Psoas muscle (tissue), 8 donors: ENCODE measurements around the gene MLNR. TPM values are rescaled to one million over a fixed set of nuclear protein-coding genes. Genes with fewer than 3 reads are reported as not detected.

Source experiments
- ATAC-seq, 4 donors: fragments of 200-7000 bp; cut with Tn5 transposase; one replicate each; pipeline ENCODE4 v1.9.1; 2020; ENCODE audit warnings: moderate library complexity in 3 of 4, mild to moderate bottlenecking in 2 of 4
- DNase-seq, 2 donors: peaks; one replicate each; pipeline ENCODE4 v3.0.0-alpha.2; 2020
- H3K27ac ChIP-seq: fragments of 200-600 bp; one replicate; pipeline ENCODE4 v1.8.0; 2022
- H3K27me3 ChIP-seq, 3 donors: fragments of 200-600 bp in 1 of 3; one replicate each; pipeline versions ENCODE4 v1.6.1 to v1.8.0; 2013 to 2022; ENCODE audit warnings: low read length in 2 of 3, mild to moderate bottlenecking in 2 of 3, moderate library complexity in 1 of 3; ENCODE audit not compliant: insufficient read depth in 3 of 3
- H3K36me3 ChIP-seq, 2 donors: fragments of 200-600 bp in 1 of 2; one replicate each; pipeline versions ENCODE4 v1.6.1 to v1.8.0; 2013 to 2022; ENCODE audit warnings: low read depth in 1 of 2, mild to moderate bottlenecking in 1 of 2, moderate library complexity in 1 of 2; ENCODE audit not compliant: insufficient read depth in 1 of 2
- H3K4me1 ChIP-seq: fragments of 200-600 bp; one replicate; pipeline ENCODE4 v1.8.0; 2022
- H3K4me3 ChIP-seq: fragments of 200-600 bp; one replicate; pipeline ENCODE4 v1.8.0; 2022; ENCODE audit warnings: mild to moderate bottlenecking
- H3K9me3 ChIP-seq: fragments of 200-600 bp; one replicate; pipeline ENCODE4 v1.8.0; 2022
- WGBS, 3 donors: extraction: QIAGEN DNeasy Blood & Tissue Kit; methylation state at CpG; one replicate each; pipeline versions ENCODE4 v1.1.6 to v1.1.7; 2013; 5-methylcytosine and 5-hydroxymethylcytosine counted together
- intact Hi-C, 2 donors: fragments of 100-400 bp; cut with DNase I; formaldehyde crosslinking; loops; one replicate each; pipeline versions ENCODE4 v1.11.0 to v1.14.2; 2022
- polyA plus RNA-seq, 3 donors: library from polyadenylated mRNA; stranded (reverse); fragments of 200-250 nt; gene quantifications; one replicate each; pipeline ENCODE4 v1.2.3, GENCODE V29; 2013
- total RNA-seq, 4 donors: library from RNA; stranded (reverse); fragmentation: NEBNext Ultra II Directional in 2 of 4; extraction: Animal tissue kit (Norgen Biotek cat#: 25700) in 2 of 4; gene quantifications; one replicate each; pipeline versions ENCODE4 v1.2.1 to v1.2.4, GENCODE V29; 2021 to 2023
- TF ChIP-seq, protein P1 (sequence below): fragments of 200-600 bp; IDR thresholded peaks from one replicate; pipeline ENCODE4 v1.8.0; 2022; ENCODE audit warnings: antibody characterized with exemption
- donor health status: healthy with polysubstance abuse.
- donor health status: DM: no; HTN: no; CAD: no; lungs with moderate emphysema.
- donor health status: Bipolar disorder and iron deficiency.
- donor health status: healthy.
- donor health status: DM: yes; HTN: yes; CAD: no.
- donor health status: DM: no; HTN: no; CAD: no.
- donor health status: DM: no; HTN: no; CAD: no.
- donor health status: DM: yes; HTN: yes; CAD: no.

Gene MLNR
- total and polyA plus RNA-seq, 7 donors, result not detected

DNA sequence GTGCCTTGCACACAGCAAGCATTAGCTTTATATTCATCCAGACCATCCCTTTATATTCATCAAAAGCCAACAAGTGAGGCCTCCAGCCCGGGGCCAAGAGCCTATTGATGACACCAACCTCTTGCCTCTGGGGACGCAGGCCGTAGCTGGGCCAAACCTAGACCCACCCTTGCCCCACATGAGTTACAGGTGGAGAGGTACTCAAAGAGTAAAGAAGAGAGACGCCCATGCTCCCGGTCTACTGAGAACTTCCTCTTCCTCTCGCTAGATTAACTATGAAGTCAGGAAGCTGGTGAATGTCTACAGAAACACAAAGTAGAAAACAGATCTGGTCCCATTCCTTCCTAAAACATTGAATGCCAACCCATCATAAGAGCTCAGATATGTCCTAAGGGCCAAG lies 3.8 kb upstream of the MLNR start:
- WGBS, 3 donors, result 86 to 92% (median 88%) methylated on average over 6 of the region's 6 CpGs
- Histone ChIP-seq H3K9me3 (no peaks in the 10 kb centered on the region), H3K27ac (no peak overlapping the region), H3K27me3 (peaks cover 0 to 42% (median 20%) of the 10 kb centered on the region in 3 donors), H3K4me3 (no peak overlapping the region), H3K4me1 (peaks cover 4% of the 10 kb centered on the region), H3K36me3 (no peaks in the 10 kb centered on the region)
- TF ChIP-seq, protein P1, sequence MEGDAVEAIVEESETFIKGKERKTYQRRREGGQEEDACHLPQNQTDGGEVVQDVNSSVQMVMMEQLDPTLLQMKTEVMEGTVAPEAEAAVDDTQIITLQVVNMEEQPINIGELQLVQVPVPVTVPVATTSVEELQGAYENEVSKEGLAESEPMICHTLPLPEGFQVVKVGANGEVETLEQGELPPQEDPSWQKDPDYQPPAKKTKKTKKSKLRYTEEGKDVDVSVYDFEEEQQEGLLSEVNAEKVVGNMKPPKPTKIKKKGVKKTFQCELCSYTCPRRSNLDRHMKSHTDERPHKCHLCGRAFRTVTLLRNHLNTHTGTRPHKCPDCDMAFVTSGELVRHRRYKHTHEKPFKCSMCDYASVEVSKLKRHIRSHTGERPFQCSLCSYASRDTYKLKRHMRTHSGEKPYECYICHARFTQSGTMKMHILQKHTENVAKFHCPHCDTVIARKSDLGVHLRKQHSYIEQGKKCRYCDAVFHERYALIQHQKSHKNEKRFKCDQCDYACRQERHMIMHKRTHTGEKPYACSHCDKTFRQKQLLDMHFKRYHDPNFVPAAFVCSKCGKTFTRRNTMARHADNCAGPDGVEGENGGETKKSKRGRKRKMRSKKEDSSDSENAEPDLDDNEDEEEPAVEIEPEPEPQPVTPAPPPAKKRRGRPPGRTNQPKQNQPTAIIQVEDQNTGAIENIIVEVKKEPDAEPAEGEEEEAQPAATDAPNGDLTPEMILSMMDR, result no peak
- ATAC-seq (no peak), DNase-seq (no peak)
- intact Hi-C loops, result no loop called here

DNA sequence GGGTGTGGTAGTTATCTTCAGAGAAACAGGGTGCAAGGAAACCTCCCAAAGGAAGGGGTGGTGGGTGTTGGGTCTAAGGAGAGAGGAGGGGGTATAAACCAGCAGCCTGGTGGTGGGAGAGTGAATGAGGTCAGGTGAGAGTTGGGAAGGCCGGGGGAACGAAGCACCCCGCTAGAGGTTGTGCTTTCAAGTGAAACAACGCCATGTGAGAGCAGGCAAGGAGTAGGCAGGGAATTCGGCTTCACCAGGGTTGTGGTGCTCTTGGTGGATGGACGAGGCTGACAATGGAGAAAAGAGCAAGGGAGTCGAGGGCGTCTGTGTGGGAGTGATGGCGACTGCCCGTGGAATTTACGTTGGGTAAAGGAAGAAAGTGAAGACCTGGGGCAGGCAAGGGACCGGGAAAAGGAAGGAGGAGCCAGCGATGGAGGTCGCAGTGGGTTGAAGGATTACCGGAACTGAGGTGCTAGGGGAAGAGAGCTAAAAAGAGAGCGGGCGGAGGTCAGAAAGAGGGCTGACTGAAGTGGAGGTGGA lies 2.1 kb upstream of the MLNR start:
- DNase-seq (no peak), ATAC-seq (no peak)
- 22 to 26% (median 26%) methylated on average over 17 of the region's 17 CpGs for WGBS, 3 donors
- no peak overlapping the region for H3K4me3 ChIP-seq
- intact Hi-C loops, result no loop called here
- H3K27ac ChIP-seq, result no peak overlapping the region
- H3K27me3 ChIP-seq, result peaks cover 0 to 57% (median 22%) of the 10 kb centered on the region in 3 donors
- no peaks in the 10 kb centered on the region for H3K9me3 ChIP-seq
- no peaks in the 10 kb centered on the region for H3K36me3 ChIP-seq
- peaks cover 4% of the 10 kb centered on the region for H3K4me1 ChIP-seq
- TF ChIP-seq, protein P1, result no peak

DNA sequence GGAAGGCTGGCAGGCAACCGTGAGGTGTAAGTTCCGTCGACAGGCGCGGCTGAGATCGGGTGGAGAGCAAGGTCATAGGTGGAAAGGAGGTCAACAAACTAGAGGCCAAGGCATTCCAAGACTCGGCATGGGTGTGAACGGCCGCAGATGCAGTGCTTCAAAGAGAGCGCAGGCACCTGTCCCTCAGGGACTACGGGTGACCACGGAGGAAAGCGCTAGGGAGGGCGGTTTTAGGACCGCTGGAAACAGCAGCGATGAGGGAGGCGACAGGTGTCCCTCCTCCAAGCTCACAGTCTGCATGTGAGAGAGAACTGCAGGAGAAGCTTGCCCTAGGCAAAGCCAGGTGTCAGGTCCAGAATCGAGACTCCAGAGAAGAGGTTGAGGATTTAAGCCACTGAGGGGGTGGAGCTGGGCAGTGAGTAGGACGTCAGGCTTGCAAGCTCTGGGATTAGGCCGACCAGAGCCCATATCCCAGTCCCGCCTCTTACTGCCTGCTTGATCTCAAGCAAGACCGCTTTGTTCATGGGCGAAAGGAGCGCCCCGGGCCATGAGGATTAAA lies 1.6 kb upstream of the MLNR start:
- WGBS, 3 donors, result 10 to 18% (median 16%) methylated on average over 25 of the region's 25 CpGs
- no peaks in the 10 kb centered on the region for H3K36me3 ChIP-seq
- H3K27me3 ChIP-seq, result peaks cover 0 to 57% (median 22%) of the 10 kb centered on the region in 3 donors
- ATAC-seq, result no peak
- intact Hi-C loops, result no loop called here
- H3K9me3 ChIP-seq, result no peaks in the 10 kb centered on the region
- TF ChIP-seq, protein P1, result no peak
- no peak for DNase-seq
- H3K4me3 ChIP-seq, result no peak overlapping the region
- H3K27ac ChIP-seq, result no peak overlapping the region
- peaks cover 4% of the 10 kb centered on the region for H3K4me1 ChIP-seq

DNA sequence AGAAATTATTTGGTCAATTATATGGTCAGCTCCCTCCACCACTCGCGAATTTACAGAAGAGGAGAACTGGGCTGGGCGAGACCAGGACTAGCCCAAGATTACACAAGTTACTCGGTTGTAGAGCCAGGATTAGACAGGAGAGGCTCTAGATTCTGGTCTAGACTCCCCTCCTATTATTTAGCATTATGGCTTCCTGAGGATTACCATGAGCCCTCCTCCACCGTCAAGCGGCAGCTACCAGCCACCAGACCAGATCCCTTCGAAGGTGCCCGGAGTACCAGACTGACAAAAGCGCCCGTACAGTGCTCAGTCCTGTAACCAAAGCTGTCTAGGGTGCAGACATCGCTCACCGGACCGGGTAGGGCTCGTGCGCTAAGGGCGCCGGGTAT lies 497 bp upstream of the MLNR start:
- intact Hi-C loops, result no loop called here
- DNase-seq (no peak), ATAC-seq (no peak)
- peak overlapping the region; percentile 57 for H3K4me3 ChIP-seq
- H3K27me3 ChIP-seq, result peaks cover 0 to 57% (median 22%) of the 10 kb centered on the region in 3 donors
- TF ChIP-seq, protein P1, result no peak
- no peaks in the 10 kb centered on the region for H3K36me3 ChIP-seq
- H3K27ac ChIP-seq, result no peak overlapping the region
- 12 to 17% (median 14%) methylated on average over 17 of the region's 17 CpGs for WGBS, 3 donors
- peaks cover 4% of the 10 kb centered on the region for H3K4me1 ChIP-seq
- H3K9me3 ChIP-seq, result no peaks in the 10 kb centered on the region
